Glomerular visceral epithelial cell (primary cell): ENCODE measurements around the gene DMC1.

Experiments
- DNase-seq: peaks from one replicate; pipeline ENCODE4 v3.0.0-alpha.2; 2016; ENCODE audit errors: extremely low spot score

Gene DMC1

GRCh38 chr22:38503021-38503420 lies 67.0 kb downstream of the DMC1 start:
- no peak for DNase-seq

GRCh38 chr22:38501797-38502672 lies 67.9 kb downstream of the DMC1 start:
- DNase-seq: no peak

- DNase-seq: no peak
Observed at GRCh38 chr22:38497869-38498268, 72.1 kb downstream of the DMC1 start.

GRCh38 chr22:38494939-38495338 lies 75.0 kb downstream of the DMC1 start:
- DNase-seq: no peak

GRCh38 chr22:38494498-38494897 lies 75.5 kb downstream of the DMC1 start:
- no peak for DNase-seq

GRCh38 chr22:38491707-38492348 lies 78.2 kb downstream of the DMC1 start:
- DNase-seq: no peak

GRCh38 chr22:38490915-38491314 lies 79.1 kb downstream of the DMC1 start:
- peak; percentile 40 for DNase-seq

GRCh38 chr22:38490475-38490874 lies 79.5 kb downstream of the DMC1 start:
- DNase-seq: no peak

GRCh38 chr22:38489561-38490145 lies 80.3 kb downstream of the DMC1 start:
- no peak for DNase-seq

- DNase-seq: no peak
Observed at GRCh38 chr22:38489142-38489541, 80.8 kb downstream of the DMC1 start.

- DNase-seq: no peak
Observed at GRCh38 chr22:38487946-38488345, 82.0 kb downstream of the DMC1 start.

GRCh38 chr22:38485783-38486182 lies 84.2 kb downstream of the DMC1 start:
- no peak for DNase-seq

GRCh38 chr22:38484244-38484643 lies 85.7 kb downstream of the DMC1 start:
- DNase-seq: no peak

- no peak for DNase-seq
Observed at GRCh38 chr22:38482662-38483308, 87.2 kb downstream of the DMC1 start.

- no peak for DNase-seq
Observed at GRCh38 chr22:38481871-38482332, 88.1 kb downstream of the DMC1 start.

- DNase-seq: no peak
Observed at GRCh38 chr22:38481162-38481870, 88.7 kb downstream of the DMC1 start.

GRCh38 chr22:38479096-38479837 lies 90.7 kb downstream of the DMC1 start:
- peak; percentile 67 for DNase-seq

GRCh38 chr22:38477585-38477984 lies 92.4 kb downstream of the DMC1 start:
- DNase-seq: no peak

- DNase-seq: no peak
Observed at GRCh38 chr22:38474003-38474607, 95.9 kb downstream of the DMC1 start.

GRCh38 chr22:38471237-38471636 lies 98.7 kb downstream of the DMC1 start:
- no peak for DNase-seq
